Measurements from ENCODE around the gene PPP1R1B. TPM values are rescaled to one million over a fixed set of nuclear protein-coding genes. Genes with fewer than 3 reads are reported as not detected.

Gene PPP1R1B
- total RNA-seq, 2 experiments from 2014 or later = not detected

GRCh38 chr17:39660397-39661385 is 33.9 kb downstream of the PPP1R1B start:
- intact Hi-C loops (cut with micrococcal nuclease; ENCODE audit: unreplicated experiment) = no loop called here
- Histone ChIP-seq H3K27ac (ENCODE audit: low read depth, low read length, poor library complexity, severe bottlenecking) (no peak overlapping the region), H3K4me2 (ENCODE audit: low read length) (no peak overlapping the region), H3K79me2 (ENCODE audit: insufficient read depth, low read depth, low read length) (no peaks in the 10 kb centered on the region), H3K4me3 (ENCODE audit: low read depth, low read length, poor library complexity, severe bottlenecking) (no peak overlapping the region), H3K9me2 (ENCODE audit: insufficient read depth, low read length) (no peaks in the 10 kb centered on the region), H3K36me3 (ENCODE audit: insufficient read depth, low read length) (peaks cover 28% of the 10 kb centered on the region; the same call in 1 of the 2 replicates), H4K20me1 (ENCODE audit: insufficient read depth, low read length) (no peaks in the 10 kb centered on the region), H2AFZ (ENCODE audit: low read length) (no peak overlapping the region), H3K4me1 (ENCODE audit: insufficient read depth, low read length, poor library complexity, severe bottlenecking) (peaks cover 4% of the 10 kb centered on the region), H3K9me3 (ENCODE audit: low read length) (no peaks in the 10 kb centered on the region)
- no peak for TF ChIP-seq EZH2phosphoT487 (IDR thresholded peaks at IDR 0.05; ENCODE audit: borderline replicate concordance, low read depth, low read length)
- no peak for TF ChIP-seq CTCF (conservative IDR thresholded peaks at IDR 0.05; ENCODE audit: low read length)
- CTCF ChIA-PET (ENCODE audit: unreplicated experiment) = no interaction called here
- DNase-seq (ENCODE audit: low spot score) = no peak
- POLR2A ChIA-PET = no interaction called here
- BruUV-seq (replicated peaks) = no TSS peak

- H3K9me3 ChIP-seq (ENCODE audit: low read length) = no peaks in the 10 kb centered on the region
- TF ChIP-seq EZH2phosphoT487 (IDR thresholded peaks at IDR 0.05; ENCODE audit: borderline replicate concordance, low read depth, low read length) (no peak), CTCF (conservative IDR thresholded peaks at IDR 0.05; ENCODE audit: low read length) (no peak)
- H4K20me1 ChIP-seq (ENCODE audit: insufficient read depth, low read length) = no peaks in the 10 kb centered on the region
- POLR2A ChIA-PET = no interaction called here
- no peak overlapping the region for H3K27ac ChIP-seq (ENCODE audit: low read depth, low read length, poor library complexity, severe bottlenecking)
- no peak overlapping the region for H2AFZ ChIP-seq (ENCODE audit: low read length)
- no peak for DNase-seq (ENCODE audit: low spot score)
- peaks cover 4% of the 10 kb centered on the region for H3K4me1 ChIP-seq (ENCODE audit: insufficient read depth, low read length, poor library complexity, severe bottlenecking)
- CTCF ChIA-PET (ENCODE audit: unreplicated experiment) = interaction anchor here (0.6 kb wide), 1 partner anchor 20 kb away, joined by 4 read pairs; no protein-coding TSS in a partner anchor
- intact Hi-C loops (cut with micrococcal nuclease; ENCODE audit: unreplicated experiment) = no loop called here
- H3K4me2 ChIP-seq (ENCODE audit: low read length) = no peak overlapping the region
- no TSS peak for BruUV-seq (replicated peaks)
- peaks cover 28% of the 10 kb centered on the region; the same call in 1 of the 2 replicates for H3K36me3 ChIP-seq (ENCODE audit: insufficient read depth, low read length)
- H3K79me2 ChIP-seq (ENCODE audit: insufficient read depth, low read depth, low read length) = no peaks in the 10 kb centered on the region
- H3K9me2 ChIP-seq (ENCODE audit: insufficient read depth, low read length) = no peaks in the 10 kb centered on the region
- H3K4me3 ChIP-seq (ENCODE audit: low read depth, low read length, poor library complexity, severe bottlenecking) = no peak overlapping the region
Measured at GRCh38 chr17:39661744-39662541, 35.2 kb downstream of the PPP1R1B start.

Measured in OCI-LY7 (cell line).